K562 (cell line): ENCODE measurements around the gene FBLN2. TPM values are rescaled to one million over a fixed set of nuclear protein-coding genes. Genes with fewer than 3 reads are reported as not detected.

Experiments
- ATAC-seq: fragments of 200-7000 bp; cut with Tn5 transposase; 3 replicates; pipeline ENCODE4 v1.9.1; 2020; ENCODE audit warnings: moderate library complexity
- BruUV-seq: library from RNA; stranded (reverse); fragments of 400-500 nt; replicated peaks from 2 replicates; lab custom pipeline; 2021; lab: Mats Ljungman, UMichigan
- CTCF ChIA-PET: fragments of 300-600 bp; formaldehyde crosslinking; extraction: SDS; loops from one replicate; lab custom pipeline; 2021; ENCODE audit warnings: low intra/inter-chr PET ratio; lab: Yijun Ruan, JAX
- POLR2A ChIA-PET: fragments of 300-600, 350-650 bp; sonication (Branson Sonifier 250); formaldehyde crosslinking; extraction: SDS; loops from one replicate; lab custom pipeline; 2021; ENCODE audit warnings: antibody characterized with exemption, inconsistent platforms; lab: Yijun Ruan, JAX
- DNase-seq, 4 experiments: peaks; one replicate each; pipeline versions ENCODE4 v3.0.0 to v3.0.0-alpha.2; 2011 to 2018; ENCODE audit warnings: low spot score in 3 of 4, mixed read lengths in 3 of 4; ENCODE audit errors: extremely low read depth in 1 of 4
- FAIRE-seq: peaks from 2 replicates; lab custom pipeline; 2011; peaks lifted over from hg19 to GRCh38; lab: Jason Lieb, UNC
- H2AFZ ChIP-seq: 2 replicates; pipeline ENCODE4 v1.6.0; 2011; ENCODE audit warnings: low read depth, low read length, control low read depth, inconsistent platforms
- H3K27ac ChIP-seq: fragments of 200-600 bp; 3 replicates; pipeline ENCODE4 v1.8.0; 2011; ENCODE audit warnings: low read depth, mild to moderate bottlenecking, control low read depth, inconsistent platforms, low read length, moderate library complexity, mixed read lengths; ENCODE audit errors: extremely low read depth
- H3K27me3 ChIP-seq, 2 experiments: fragments of 300-600 bp in 1 of 2; 2 replicates in 1 of 2; 3 replicates in 1 of 2; pipeline versions ENCODE4 v1.6.0 to v1.8.0; 2011; ENCODE audit warnings: inconsistent platforms in 2 of 2, low read length in 2 of 2, mild to moderate bottlenecking in 1 of 2, mixed read lengths in 1 of 2, moderate library complexity in 1 of 2; ENCODE audit not compliant: control insufficient read depth in 2 of 2, insufficient read depth in 2 of 2
- H3K36me3 ChIP-seq: fragments of 300-600 bp; 3 replicates; pipeline ENCODE4 v1.8.0; 2011; ENCODE audit warnings: mild to moderate bottlenecking, low read length, inconsistent platforms; ENCODE audit not compliant: control insufficient read depth, insufficient read depth
- H3K4me1 ChIP-seq, 2 experiments: fragments of 200-600 bp in 1 of 2; replicated peaks in 1 of 2; 2 replicates in 1 of 2; 3 replicates in 1 of 2; pipeline versions ENCODE4 v1.5.1 to v1.8.0; 2011; ENCODE audit warnings: inconsistent platforms in 2 of 2, low read length in 2 of 2, mild to moderate bottlenecking in 1 of 2, mixed read lengths in 1 of 2, moderate library complexity in 1 of 2; ENCODE audit not compliant: control insufficient read depth in 2 of 2, insufficient read depth in 2 of 2
- H3K4me2 ChIP-seq: 2 replicates; pipeline ENCODE4 v1.6.1; 2011; ENCODE audit warnings: low read length, control low read depth, inconsistent platforms, mixed read lengths; ENCODE audit not compliant: insufficient read depth
- H3K4me3 ChIP-seq: fragments of 200-600 bp; sonication (generic), shearing (Covaris generic); 2 replicates; pipeline ENCODE4 v1.5.1; 2016; ENCODE audit warnings: control low read depth, inconsistent platforms
- H3K79me2 ChIP-seq: fragments of 200-600 bp; 3 replicates; pipeline ENCODE4 v1.8.0; 2011; ENCODE audit warnings: low read length, inconsistent platforms; ENCODE audit not compliant: control insufficient read depth, insufficient read depth
- H3K9ac ChIP-seq, 2 experiments: 2 replicates each; pipeline versions ENCODE4 v1.6.0 to v1.6.1; 2011; ENCODE audit warnings: low read depth in 2 of 2, low read length in 2 of 2, control low read depth in 1 of 2, inconsistent platforms in 1 of 2, mild to moderate bottlenecking in 1 of 2, mixed read lengths in 1 of 2; ENCODE audit not compliant: insufficient read depth in 1 of 2
- H3K9me1 ChIP-seq: one replicate; pipeline ENCODE4 v1.6.0; 2011; ENCODE audit warnings: inconsistent platforms, mild to moderate bottlenecking, low read length, moderate library complexity; ENCODE audit not compliant: control insufficient read depth, insufficient read depth
- H3K9me3 ChIP-seq: replicated peaks from 2 replicates; pipeline ENCODE4 v1.5.1; 2011; ENCODE audit warnings: low read depth, low read length, inconsistent platforms; ENCODE audit not compliant: control insufficient read depth, insufficient read depth
- H4K20me1 ChIP-seq: replicated peaks from 2 replicates; pipeline ENCODE4 v1.6.1; 2011; ENCODE audit warnings: low read length, inconsistent platforms, mixed read lengths; ENCODE audit not compliant: control insufficient read depth, insufficient read depth
- CBX5 ChIP-seq: IDR thresholded peaks from 2 replicates; pipeline ENCODE4 v1.6.1; 2014; ENCODE audit warnings: low read depth, borderline replicate concordance
- CSDE1 ChIP-seq, 2 experiments: fragments of 450-650 bp; IDR thresholded peaks; 2 replicates each; pipeline ENCODE4 v1.6.1; 2016; ENCODE audit warnings: mild to moderate bottlenecking in 1 of 2
- FOXP1 ChIP-seq: sonication (generic); formaldehyde crosslinking; IDR thresholded peaks from 2 replicates; pipeline ENCODE4 v1.8.0; 2022; ENCODE audit warnings: mild to moderate bottlenecking, missing genetic modification reagents
- HDGF ChIP-seq: fragments of 450-650 bp; IDR thresholded peaks from 2 replicates; pipeline ENCODE4 v1.6.1; 2016
- MTA3 ChIP-seq: fragments of 450-650 bp; formaldehyde crosslinking; IDR thresholded peaks from 2 replicates; pipeline ENCODE4 v1.6.1; 2017; ENCODE audit warnings: mild to moderate bottlenecking, borderline replicate concordance
- PHF21A ChIP-seq: fragments of 450-650 bp; IDR thresholded peaks from 2 replicates; pipeline ENCODE4 v1.6.1; 2017; ENCODE audit warnings: low read depth, borderline replicate concordance
- RUNX1 ChIP-seq: sonication (generic); IDR thresholded peaks from 2 replicates; pipeline ENCODE4 v1.6.1; 2016; ENCODE audit warnings: antibody characterized with exemption, low read depth
- ZNF696 ChIP-seq: fragments of 250-450 bp; sonication (Bioruptor Pico); conservative IDR thresholded peaks from 2 replicates; pipeline ENCODE4 v1.4.0; 2020; ENCODE audit warnings: mild to moderate bottlenecking, moderate library complexity
- WGBS: fragments of 100-300 bp; shearing (Covaris generic); methylation state at CpG from one replicate; pipeline ENCODE4 v1.1.6; 2016; ENCODE audit warnings: low coverage, mixed read lengths; ENCODE audit not compliant: insufficient coverage; ENCODE audit errors: missing lambda C conversion rate; 5-methylcytosine and 5-hydroxymethylcytosine counted together
- in situ Hi-C: fragments of 300-500 bp; cut with MboI; formaldehyde crosslinking; loops from 4 replicates; pipeline ENCODE4 v1.15.0; 2018; ENCODE audit warnings: inconsistent platforms, mixed read lengths
- intact Hi-C: fragments of 100-400 bp; cut with micrococcal nuclease; formaldehyde crosslinking; loops from 2 replicates; pipeline ENCODE4 v1.14.2; 2022
- polyA plus RNA-seq, 8 experiments: library from polyadenylated mRNA; depleted of rRNA in 4 of 8; stranded (reverse) in 5 of 8; unstranded in 3 of 8; fragments of >200 nt; fragmentation: Nextera tagmentation in 2 of 8; fragmentation: Illumina TruSeq in 1 of 8; extraction: Ambion mirVana in 2 of 8; extraction: Trizol in 1 of 8; gene quantifications; 2 replicates each; pipeline versions ENCODE4 v1.2.1 to v1.2.3, GENCODE V29; 2011 to 2014; ENCODE audit warnings: inconsistent platforms in 1 of 8, missing spikeins in 1 of 8
- total RNA-seq, 7 experiments: library from RNA; depleted of rRNA in 6 of 7; stranded (reverse); fragments of >200 nt in 6 of 7; fragmentation: Illumina TruSeq in 2 of 7; extraction: Trizol in 2 of 7; gene quantifications; 2 replicates each; pipeline versions ENCODE4 v1.2.1 to v1.2.3, GENCODE V29; 2011 to 2021; ENCODE audit warnings: low replicate concordance in 1 of 7
- TF ChIP-seq, protein P1 (sequence below): sonication (generic); formaldehyde crosslinking; IDR thresholded peaks from 2 replicates; pipeline ENCODE4 v1.5.0; 2020; ENCODE audit warnings: missing genetic modification reagents

The FBLN2 gene
- total and polyA plus RNA-seq, 9 of the 15 experiments (the other 6 are each of a cell fraction or from before 2014, with no cell fraction given): 0.03 to 0.10 (median 0.04) TPM; not detected in 6

GRCh38 chr3:13584427-13584891 lies 35.5 kb downstream of the FBLN2 start:
- FAIRE-seq: no peak
- peaks cover 2 to 26% of the 10 kb centered on the region in 2 experiments; a peak in 3 of 5 replicates for H3K4me1 ChIP-seq
- no peak for TF ChIP-seq CBX5
- TF ChIP-seq FOXP1: no peak
- TF ChIP-seq, protein P1, sequence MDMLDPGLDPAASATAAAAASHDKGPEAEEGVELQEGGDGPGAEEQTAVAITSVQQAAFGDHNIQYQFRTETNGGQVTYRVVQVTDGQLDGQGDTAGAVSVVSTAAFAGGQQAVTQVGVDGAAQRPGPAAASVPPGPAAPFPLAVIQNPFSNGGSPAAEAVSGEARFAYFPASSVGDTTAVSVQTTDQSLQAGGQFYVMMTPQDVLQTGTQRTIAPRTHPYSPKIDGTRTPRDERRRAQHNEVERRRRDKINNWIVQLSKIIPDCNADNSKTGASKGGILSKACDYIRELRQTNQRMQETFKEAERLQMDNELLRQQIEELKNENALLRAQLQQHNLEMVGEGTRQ: no peak
- TF ChIP-seq PHF21A: no peak
- no peak for TF ChIP-seq HDGF
- no peak for TF ChIP-seq CSDE1 (IDR thresholded peaks at IDR 0.05)
- no peak for TF ChIP-seq RUNX1
- TF ChIP-seq MTA3: no peak
- no peak for TF ChIP-seq ZNF696 (CRISPR knock-in tag)
- peaks cover 7% of the 10 kb centered on the region for H4K20me1 ChIP-seq
- in situ Hi-C loops (no loop called here), intact Hi-C loops (no loop called here)
- no peak overlapping the region for H2AFZ ChIP-seq
- H3K27me3 ChIP-seq: peaks cover 0 to 51% of the 10 kb centered on the region in 2 experiments; a peak in 4 of 5 replicates
- ChIA-PET CTCF (no interaction called here), POLR2A (interaction anchor here (0.6 to 1.5 kb wide), 5 partner anchors 10 to 487 kb away, joined by 3 to 5 read pairs (median 3); no protein-coding TSS in a partner anchor)
- ATAC-seq: peak; percentile 25; the same call in 2 of the 3 replicates
- H3K36me3 ChIP-seq: no peaks in the 10 kb centered on the region
- no peaks in the 10 kb centered on the region for H3K9me3 ChIP-seq
- no peaks in the 10 kb centered on the region for H3K79me2 ChIP-seq
- H3K9me1 ChIP-seq: no peaks in the 10 kb centered on the region
- H3K27ac ChIP-seq: no peak overlapping the region
- H3K4me3 ChIP-seq: no peak overlapping the region
- peak overlapping the region in 1 of 2 experiments; percentile 54; a peak in 1 of 4 replicates for H3K9ac ChIP-seq
- no peak for DNase-seq
- BruUV-seq: no TSS peak
- 20% methylated on average over 8 of the region's 8 CpGs for WGBS
- H3K4me2 ChIP-seq: no peak overlapping the region
